Thymus (tissue), 11 donors: ENCODE data around the gene BCL6B. TPM values are rescaled to one million over a fixed set of nuclear protein-coding genes. Genes with fewer than 3 reads are reported as not detected.

Experiments used
- DNase-seq, 9 donors: peaks; one replicate each; pipeline ENCODE4 v3.0.0-alpha.2; 2013; ENCODE audit warnings: low spot score in 9 of 9, low read depth in 6 of 9, missing footprints in 1 of 9
- H3K27ac ChIP-seq, 2 donors: one replicate each; pipeline ENCODE4 v1.5.1; 2013; ENCODE audit warnings: control low read depth in 1 of 2, low read depth in 1 of 2, low read length in 1 of 2, mild to moderate bottlenecking in 1 of 2, moderate library complexity in 1 of 2
- H3K27me3 ChIP-seq, 2 donors: one replicate each; pipeline ENCODE4 v1.5.1; 2013; ENCODE audit warnings: low read length in 1 of 2; ENCODE audit not compliant: control insufficient read depth in 2 of 2, insufficient read depth in 1 of 2
- H3K36me3 ChIP-seq, 2 donors: one replicate each; pipeline ENCODE4 v1.5.1; 2013; ENCODE audit warnings: low read length in 1 of 2, mild to moderate bottlenecking in 1 of 2, moderate library complexity in 1 of 2; ENCODE audit not compliant: control insufficient read depth in 2 of 2, insufficient read depth in 2 of 2
- H3K4me1 ChIP-seq, 2 donors: one replicate each; pipeline ENCODE4 v1.5.1; 2013; ENCODE audit warnings: low read length in 2 of 2; ENCODE audit not compliant: control insufficient read depth in 2 of 2, insufficient read depth in 2 of 2
- H3K4me3 ChIP-seq, 2 donors: one replicate each; pipeline ENCODE4 v1.5.1; 2013; ENCODE audit warnings: low read length in 2 of 2, control low read depth in 1 of 2, mild to moderate bottlenecking in 1 of 2
- H3K9me3 ChIP-seq, 2 donors: one replicate each; pipeline ENCODE4 v1.5.1; 2013; ENCODE audit warnings: low read length in 1 of 2, mild to moderate bottlenecking in 1 of 2; ENCODE audit not compliant: control insufficient read depth in 2 of 2, insufficient read depth in 1 of 2
- WGBS: extraction: QIAGEN DNeasy Blood & Tissue Kit; methylation state at CpG from one replicate; pipeline ENCODE4 v1.1.7; 2013; 5-methylcytosine and 5-hydroxymethylcytosine counted together
- polyA plus RNA-seq: library from polyadenylated mRNA; stranded (reverse); fragments of 200-250 nt; gene quantifications from one replicate; pipeline ENCODE4 v1.2.3, GENCODE V29; 2013
- total RNA-seq: library from RNA; stranded (reverse); fragments of 120-200 nt; gene quantifications from one replicate; pipeline ENCODE4 v1.2.4, GENCODE V29; 2013
- donor health status: healthy.

Gene BCL6B
- total and polyA plus RNA-seq, 2 donors = 2.4 to 3.4 TPM

- Histone ChIP-seq H3K36me3 (peaks cover 14 to 35% of the 10 kb centered on the region in 2 donors), H3K27me3 (peaks cover 0 to 18% of the 10 kb centered on the region in 2 donors), H3K4me3 (no peak overlapping the region), H3K4me1 (no peaks in the 10 kb centered on the region), H3K9me3 (peaks cover 0 to 1% of the 10 kb centered on the region in 2 donors), H3K27ac (no peak overlapping the region)
- 98% methylated on average over 9 of the region's 9 CpGs for WGBS
- no peak for DNase-seq
These were observed 28.1 kb upstream of the BCL6B start for GRCh38 chr17:6994666-6995256.

- 53% methylated on average over 64 of the region's 64 CpGs for WGBS
- peaks cover 0 to 18% of the 10 kb centered on the region in 2 donors for H3K27me3 ChIP-seq
- H3K4me1 ChIP-seq = no peaks in the 10 kb centered on the region
- H3K4me3 ChIP-seq = no peak within 1 kb of the TSS
- H3K27ac ChIP-seq = no peak within 1 kb of the TSS
- DNase-seq = no peak
- H3K36me3 ChIP-seq = peaks cover 23 to 43% of the 10 kb centered on the region in 2 donors
- peaks cover 0 to 1% of the 10 kb centered on the region in 2 donors for H3K9me3 ChIP-seq
These were observed 27.2 kb upstream of the BCL6B start, which contains the start of gene ALOX12 for GRCh38 chr17:6995500-6996255. Gene ALOX12, plus strand, starts transcription at chr17:6996049. Its CDS starts 69 bp downstream, at chr17:6996118.

GRCh38 chr17:6996256-6997011 lies 26.4 kb upstream of the BCL6B start:
- no peak for DNase-seq
- Histone ChIP-seq H3K27ac (no peak overlapping the region), H3K36me3 (peaks cover 30 to 50% of the 10 kb centered on the region in 2 donors), H3K9me3 (peaks cover 0 to 1% of the 10 kb centered on the region in 2 donors), H3K4me1 (no peaks in the 10 kb centered on the region), H3K27me3 (peaks cover 0 to 18% of the 10 kb centered on the region in 2 donors), H3K4me3 (no peak overlapping the region)
- 86% methylated on average over 58 of the region's 58 CpGs for WGBS

- peaks cover 0 to 18% of the 10 kb centered on the region in 2 donors for H3K27me3 ChIP-seq
- no peak overlapping the region for H3K27ac ChIP-seq
- WGBS = 94% methylated on average over 8 of the region's 8 CpGs
- no peak for DNase-seq
- no peaks in the 10 kb centered on the region for H3K4me1 ChIP-seq
- H3K9me3 ChIP-seq = peaks cover 0 to 1% of the 10 kb centered on the region in 2 donors
- no peak overlapping the region for H3K4me3 ChIP-seq
- H3K36me3 ChIP-seq = peaks cover 37 to 55% of the 10 kb centered on the region in 2 donors
These were observed 25.7 kb upstream of the BCL6B start for GRCh38 chr17:6997171-6997570.

GRCh38 chr17:6998855-6999508 lies 23.9 kb upstream of the BCL6B start:
- no peak for DNase-seq
- no peak overlapping the region for H3K27ac ChIP-seq
- WGBS = 92% methylated on average over 11 of the region's 11 CpGs
- peaks cover 0 to 1% of the 10 kb centered on the region in 2 donors for H3K9me3 ChIP-seq
- no peaks in the 10 kb centered on the region for H3K4me1 ChIP-seq
- no peak overlapping the region for H3K4me3 ChIP-seq
- peaks cover 0 to 18% of the 10 kb centered on the region in 2 donors for H3K27me3 ChIP-seq
- peaks cover 43 to 57% of the 10 kb centered on the region in 2 donors for H3K36me3 ChIP-seq

GRCh38 chr17:7001318-7001961 lies 21.4 kb upstream of the BCL6B start:
- Histone ChIP-seq H3K27me3 (peaks cover 0 to 4% of the 10 kb centered on the region in 2 donors), H3K4me3 (no peak overlapping the region), H3K4me1 (no peaks in the 10 kb centered on the region), H3K36me3 (peaks cover 40 to 48% of the 10 kb centered on the region in 2 donors), H3K9me3 (peaks cover 0 to 1% of the 10 kb centered on the region in 2 donors), H3K27ac (no peak overlapping the region)
- 85% methylated on average over 10 of the region's 10 CpGs for WGBS
- peak in 2 of 9 donors; percentile 43 to 45 for DNase-seq

GRCh38 chr17:7002288-7003047 lies 20.4 kb upstream of the BCL6B start:
- 97% methylated on average over 6 of the region's 6 CpGs for WGBS
- Histone ChIP-seq H3K36me3 (peaks cover 44 to 46% of the 10 kb centered on the region in 2 donors), H3K9me3 (peaks cover 0 to 1% of the 10 kb centered on the region in 2 donors), H3K27me3 (no peaks in the 10 kb centered on the region), H3K27ac (no peak overlapping the region), H3K4me3 (no peak overlapping the region), H3K4me1 (no peaks in the 10 kb centered on the region)
- DNase-seq = no peak

GRCh38 chr17:7003745-7004144 lies 19.1 kb upstream of the BCL6B start:
- Histone ChIP-seq H3K27ac (no peak overlapping the region), H3K9me3 (peaks cover 0 to 1% of the 10 kb centered on the region in 2 donors), H3K4me3 (no peak overlapping the region), H3K27me3 (no peaks in the 10 kb centered on the region), H3K4me1 (no peaks in the 10 kb centered on the region), H3K36me3 (peaks cover 38 to 42% of the 10 kb centered on the region in 2 donors)
- DNase-seq = no peak
- over 99% methylated on average over 2 of the region's 2 CpGs for WGBS
